ENCODE measurements around the gene OGFOD2.

DNA sequence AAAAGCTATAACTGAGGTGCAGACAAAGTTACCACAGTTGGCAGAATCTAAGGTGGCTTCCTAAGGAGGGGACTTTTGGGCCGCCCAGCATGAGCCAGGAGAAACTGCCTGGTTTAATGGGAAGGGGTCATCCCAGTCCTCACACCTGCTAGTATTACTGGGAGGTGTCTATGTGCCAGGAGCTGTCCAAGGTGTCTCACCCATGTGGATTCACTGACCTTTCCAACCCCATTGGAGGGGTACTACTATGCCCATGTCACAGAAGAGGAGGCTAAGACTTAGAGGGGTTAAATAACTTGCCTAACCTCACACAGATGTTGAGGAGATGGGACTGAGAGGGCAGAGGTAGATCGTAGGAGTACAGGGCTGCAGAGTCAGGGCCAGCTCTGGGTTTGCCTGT, 19.0 kb upstream of the OGFOD2 start:
- TF ChIP-seq, protein P1, sequence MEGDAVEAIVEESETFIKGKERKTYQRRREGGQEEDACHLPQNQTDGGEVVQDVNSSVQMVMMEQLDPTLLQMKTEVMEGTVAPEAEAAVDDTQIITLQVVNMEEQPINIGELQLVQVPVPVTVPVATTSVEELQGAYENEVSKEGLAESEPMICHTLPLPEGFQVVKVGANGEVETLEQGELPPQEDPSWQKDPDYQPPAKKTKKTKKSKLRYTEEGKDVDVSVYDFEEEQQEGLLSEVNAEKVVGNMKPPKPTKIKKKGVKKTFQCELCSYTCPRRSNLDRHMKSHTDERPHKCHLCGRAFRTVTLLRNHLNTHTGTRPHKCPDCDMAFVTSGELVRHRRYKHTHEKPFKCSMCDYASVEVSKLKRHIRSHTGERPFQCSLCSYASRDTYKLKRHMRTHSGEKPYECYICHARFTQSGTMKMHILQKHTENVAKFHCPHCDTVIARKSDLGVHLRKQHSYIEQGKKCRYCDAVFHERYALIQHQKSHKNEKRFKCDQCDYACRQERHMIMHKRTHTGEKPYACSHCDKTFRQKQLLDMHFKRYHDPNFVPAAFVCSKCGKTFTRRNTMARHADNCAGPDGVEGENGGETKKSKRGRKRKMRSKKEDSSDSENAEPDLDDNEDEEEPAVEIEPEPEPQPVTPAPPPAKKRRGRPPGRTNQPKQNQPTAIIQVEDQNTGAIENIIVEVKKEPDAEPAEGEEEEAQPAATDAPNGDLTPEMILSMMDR (IDR thresholded peaks at IDR 0.05) = no peak
- TF ChIP-seq POLR2A (IDR thresholded peaks at IDR 0.05) = no peak

Data from heart left ventricle (tissue), 13 donors.